Common myeloid progenitor, CD34-positive (primary cell): ENCODE data around the gene ZNF428.

Experiments used
- CTCF ChIA-PET: fragments of 350-600 bp; sonication (Branson Sonifier 250); formaldehyde crosslinking; loops from one replicate; lab custom pipeline; 2021; ENCODE audit warnings: antibody characterized with exemption; lab: Charles Lee
- POLR2A ChIA-PET: fragments of 350-600 bp; sonication (Branson Sonifier 250); formaldehyde crosslinking; loops from one replicate; lab custom pipeline; 2021; ENCODE audit warnings: antibody characterized with exemption; lab: Charles Lee
- DNase-seq, 3 donors: peaks; one replicate each; pipeline versions ENCODE4 v3.0.0 to v3.0.0-alpha.2; 2013
- H3K27ac ChIP-seq, 2 experiments: 1 replicate in 1 of 2; 2 replicates in 1 of 2; pipeline ENCODE4 v1.7.0; 2013; ENCODE audit warnings: inconsistent platforms in 2 of 2, low read length in 2 of 2, mild to moderate bottlenecking in 2 of 2, low read depth in 1 of 2, moderate library complexity in 1 of 2; ENCODE audit not compliant: severe bottlenecking in 2 of 2, insufficient read depth in 1 of 2, poor library complexity in 1 of 2
- H3K27me3 ChIP-seq, 5 experiments: replicated peaks in 2 of 5; 1 replicate in 3 of 5; 2 replicates in 2 of 5; pipeline versions ENCODE4 v1.6.1 to v1.7.0; 2013; ENCODE audit warnings: low read length in 4 of 5, mild to moderate bottlenecking in 2 of 5, moderate library complexity in 2 of 5, inconsistent platforms in 1 of 5; ENCODE audit not compliant: insufficient read depth in 5 of 5, control insufficient read depth in 4 of 5
- H3K36me3 ChIP-seq, 4 experiments: 1 replicate in 2 of 4; 2 replicates in 2 of 4; pipeline versions ENCODE4 v1.6.1 to v1.7.0; 2013; ENCODE audit warnings: low read length in 3 of 4, control low read depth in 1 of 4, mild to moderate bottlenecking in 1 of 4; ENCODE audit not compliant: control insufficient read depth in 4 of 4, insufficient read depth in 4 of 4
- H3K4me1 ChIP-seq, 4 experiments: 1 replicate in 3 of 4; 2 replicates in 1 of 4; pipeline versions ENCODE4 v1.6.1 to v1.7.1; 2013; ENCODE audit warnings: low read length in 3 of 4, mild to moderate bottlenecking in 3 of 4, control low read depth in 1 of 4, inconsistent platforms in 1 of 4, moderate library complexity in 1 of 4; ENCODE audit not compliant: control insufficient read depth in 4 of 4, insufficient read depth in 4 of 4; ENCODE audit errors: control extremely low read depth in 1 of 4
- H3K4me3 ChIP-seq, 7 experiments: 1 replicate in 4 of 7; 2 replicates in 3 of 7; pipeline versions ENCODE4 v1.5.1 to v1.7.0; 2013; ENCODE audit warnings: mild to moderate bottlenecking in 7 of 7, low read length in 6 of 7, moderate library complexity in 6 of 7, inconsistent platforms in 2 of 7, low read depth in 2 of 7, control low read depth in 1 of 7; ENCODE audit not compliant: insufficient read depth in 4 of 7, control insufficient read depth in 1 of 7; ENCODE audit errors: extremely low read depth in 1 of 7
- H3K9me3 ChIP-seq, 5 experiments: 1 replicate in 4 of 5; 2 replicates in 1 of 5; pipeline versions ENCODE4 v1.6.1 to v1.7.1; 2013; ENCODE audit warnings: low read length in 4 of 5, mild to moderate bottlenecking in 2 of 5, inconsistent platforms in 1 of 5, low read depth in 1 of 5, moderate library complexity in 1 of 5; ENCODE audit not compliant: control insufficient read depth in 4 of 5, insufficient read depth in 2 of 5; ENCODE audit errors: control extremely low read depth in 1 of 5
- WGBS: methylation state at CpG from one replicate; pipeline ENCODE4 v1.1.5; 2013; ENCODE audit not compliant: insufficient coverage; 5-methylcytosine and 5-hydroxymethylcytosine counted together

ZNF428 gene

GRCh38 chr19:43622070-43622469 is 2.6 kb upstream of the ZNF428 start:
- Histone ChIP-seq H3K27ac (no peak overlapping the region), H3K9me3 (no peaks in the 10 kb centered on the region), H3K4me3 (no peak overlapping the region), H3K4me1 (peaks cover 2 to 33% (median 25%) of the 10 kb centered on the region in 4 experiments), H3K27me3 (peaks cover 0 to 18% (median 0%) of the 10 kb centered on the region in 5 experiments), H3K36me3 (no peaks in the 10 kb centered on the region)
- ChIA-PET POLR2A (no interaction called here), CTCF (interaction anchor here (1.2 kb wide), 1 partner anchor 27 kb away, joined by 4 read pairs; no protein-coding TSS in a partner anchor)
- 63% methylated on average over 3 of the region's 4 CpGs for WGBS
- no peak for DNase-seq

GRCh38 chr19:43620061-43621001 is 902 bp upstream of the ZNF428 start:
- H3K27me3 ChIP-seq = peaks cover 0 to 1% (median 0%) of the 10 kb centered on the region in 5 experiments
- H3K4me3 ChIP-seq = peak overlapping the region; percentile 65 to 93 (median 82)
- 57% methylated on average over 14 of the region's 23 CpGs for WGBS
- H3K27ac ChIP-seq = peak overlapping the region; percentile 54 to 92
- H3K4me1 ChIP-seq = peaks cover 2 to 28% (median 24%) of the 10 kb centered on the region in 4 experiments
- no peaks in the 10 kb centered on the region for H3K9me3 ChIP-seq
- CTCF ChIA-PET = interaction anchor here (1.5 kb wide), 1 partner anchor 8 kb away, joined by 4 read pairs; no protein-coding TSS in a partner anchor
- H3K36me3 ChIP-seq = no peaks in the 10 kb centered on the region
- POLR2A ChIA-PET = no interaction called here
- DNase-seq = no peak

GRCh38 chr19:43618921-43619261 is 538 bp downstream of the ZNF428 start:
- WGBS = 0% methylated on average over 13 of the region's 14 CpGs
- H3K4me1 ChIP-seq = peaks cover 2 to 22% (median 20%) of the 10 kb centered on the region in 4 experiments
- H3K27ac ChIP-seq = peak overlapping the region; percentile 83 to 92
- peak overlapping the region; percentile 65 to 93 (median 82) for H3K4me3 ChIP-seq
- ChIA-PET CTCF (no interaction called here), POLR2A (no interaction called here)
- DNase-seq = peak; percentile 60 to 71 (median 67)
- no peaks in the 10 kb centered on the region for H3K9me3 ChIP-seq
- H3K27me3 ChIP-seq = no peaks in the 10 kb centered on the region
- H3K36me3 ChIP-seq = peaks cover 0 to 4% (median 3%) of the 10 kb centered on the region in 4 experiments

- Histone ChIP-seq H3K9me3 (no peaks in the 10 kb centered on the region), H3K36me3 (peaks cover 3 to 23% (median 19%) of the 10 kb centered on the region in 4 experiments), H3K4me3 (no peak overlapping the region), H3K27ac (no peak overlapping the region), H3K4me1 (peaks cover 2 to 22% (median 20%) of the 10 kb centered on the region in 4 experiments), H3K27me3 (no peaks in the 10 kb centered on the region)
- 97% methylated on average over 6 of the region's 6 CpGs for WGBS
- CTCF ChIA-PET = interaction anchor here (1.1 to 3.1 kb wide), 2 partner anchors 11 to 22 kb away, joined by 3 to 10 read pairs; no protein-coding TSS in a partner anchor
- DNase-seq = no peak
- POLR2A ChIA-PET = interaction anchor here (0.6 kb wide), 1 partner anchor 27 kb away, joined by 3 read pairs; no protein-coding TSS in a partner anchor
Measured at GRCh38 chr19:43616954-43617353, 2.5 kb downstream of the ZNF428 start.

GRCh38 chr19:43616306-43616705 is 3.1 kb downstream of the ZNF428 start:
- H3K27ac ChIP-seq = no peak overlapping the region
- peaks cover 2 to 22% (median 20%) of the 10 kb centered on the region in 4 experiments for H3K4me1 ChIP-seq
- H3K36me3 ChIP-seq = peaks cover 4 to 29% (median 25%) of the 10 kb centered on the region in 4 experiments
- peak in 2 of 3 donors; percentile 25 to 52 for DNase-seq
- ChIA-PET POLR2A (no interaction called here), CTCF (interaction anchor here (3.1 kb wide), 1 partner anchor 11 kb away, joined by 10 read pairs; no protein-coding TSS in a partner anchor)
- no peaks in the 10 kb centered on the region for H3K27me3 ChIP-seq
- 71% methylated on average over 1 of the region's 1 CpG for WGBS
- no peaks in the 10 kb centered on the region for H3K9me3 ChIP-seq
- no peak overlapping the region for H3K4me3 ChIP-seq

- H3K4me3 ChIP-seq = no peak overlapping the region
- ChIA-PET CTCF (no interaction called here), POLR2A (no interaction called here)
- H3K36me3 ChIP-seq = peaks cover 7 to 35% (median 29%) of the 10 kb centered on the region in 4 experiments
- 95% methylated on average over 12 of the region's 12 CpGs for WGBS
- H3K27ac ChIP-seq = no peak overlapping the region
- peaks cover 0 to 10% (median 8%) of the 10 kb centered on the region in 4 experiments for H3K4me1 ChIP-seq
- H3K27me3 ChIP-seq = no peaks in the 10 kb centered on the region
- no peak for DNase-seq
- H3K9me3 ChIP-seq = no peaks in the 10 kb centered on the region
Measured at GRCh38 chr19:43612374-43612773, 7.1 kb downstream of the ZNF428 start.
